Left lung (tissue), 10 donors: ENCODE data around the gene TIRAP. TPM values are rescaled to one million over a fixed set of nuclear protein-coding genes. Genes with fewer than 3 reads are reported as not detected.
A peak's percentile ranks its signal among the peaks of the same experiment; 100 is the strongest.

Source experiments
- ATAC-seq: fragments of 200-7000 bp; cut with Tn5 transposase; one replicate; pipeline ENCODE4 v1.9.1; 2020; ENCODE audit warnings: moderate library complexity
- DNase-seq, 4 donors: peaks; one replicate each; pipeline ENCODE4 v3.0.0-alpha.2; 2013 to 2020
- H3K27ac ChIP-seq, 2 donors: fragments of 200-600 bp; sonication (generic) in 1 of 2; one replicate each; pipeline versions ENCODE4 v1.5.0 to v1.8.0; 2020 to 2021
- H3K27me3 ChIP-seq, 2 donors: fragments of 200-600 bp; sonication (generic) in 1 of 2; one replicate each; pipeline versions ENCODE4 v1.5.0 to v1.8.0; 2020 to 2021
- H3K36me3 ChIP-seq, 2 donors: fragments of 200-600 bp; sonication (generic) in 1 of 2; one replicate each; pipeline versions ENCODE4 v1.5.0 to v1.8.0; 2020 to 2021
- H3K4me1 ChIP-seq, 2 donors: fragments of 200-600 bp; one replicate each; pipeline ENCODE4 v1.8.0; 2021
- H3K4me3 ChIP-seq, 2 donors: fragments of 200-600 bp; sonication (generic) in 1 of 2; one replicate each; pipeline versions ENCODE4 v1.5.0 to v1.8.0; 2020 to 2021; ENCODE audit warnings: mild to moderate bottlenecking in 1 of 2
- H3K9me3 ChIP-seq, 2 donors: fragments of 200-600 bp; sonication (generic) in 1 of 2; one replicate each; pipeline versions ENCODE4 v1.5.0 to v1.8.0; 2020 to 2021
- CTCF ChIP-seq, 2 donors: fragments of 200-600 bp; sonication (generic) in 1 of 2; IDR thresholded peaks; one replicate each; pipeline versions ENCODE4 v1.5.0 to v1.8.0; 2021; ENCODE audit warnings: antibody characterized with exemption in 2 of 2
- intact Hi-C, 2 donors: fragments of 100-400 bp; cut with DNase I; formaldehyde crosslinking; loops; one replicate each; pipeline versions ENCODE4 v1.11.2 to v1.14.2; 2022
- polyA plus RNA-seq, 6 donors: library from polyadenylated mRNA; unstranded; fragments of 120-200 nt; gene quantifications; one replicate each; pipeline ENCODE4 v1.2.1, GENCODE V29; 2013; ENCODE audit not compliant: insufficient read length in 6 of 6
- total RNA-seq, 2 donors: library from RNA; stranded (reverse); fragmentation: NEBNext Ultra II Directional; extraction: Animal tissue kit (Norgen Biotek cat#: 25700); gene quantifications; one replicate each; pipeline ENCODE4 v1.2.1, GENCODE V29; 2021
- donor health status: DM: no; HTN: yes; CAD: no.
- donor health status: DM: no; HTN: no; CAD: no.

The TIRAP gene
- total and polyA plus RNA-seq, 8 donors = 8.5 to 21.0 (median 19.2) TPM

GRCh38 chr11:126317756-126318573, 35.1 kb downstream of the TIRAP start:
- intact Hi-C loops = loop anchor here in 1 of 2 donors (10.0 kb wide), 1 partner anchor 117 kb away; no protein-coding TSS in a partner anchor
- peak overlapping the region; percentile 79 to 84 for H3K27ac ChIP-seq
- no peaks in the 10 kb centered on the region for H3K36me3 ChIP-seq
- peaks cover 19 to 52% of the 10 kb centered on the region in 2 donors for H3K4me1 ChIP-seq
- no peak overlapping the region for H3K4me3 ChIP-seq
- no peaks in the 10 kb centered on the region for H3K9me3 ChIP-seq
- ATAC-seq (peak; percentile 82), DNase-seq (peak in 3 of 4 donors; percentile 69 to 75 (median 70))
- TF ChIP-seq CTCF (IDR thresholded peaks at IDR 0.05) = no peak
- H3K27me3 ChIP-seq = no peaks in the 10 kb centered on the region

- H3K4me1 ChIP-seq = peaks cover 19 to 47% of the 10 kb centered on the region in 2 donors
- intact Hi-C loops = loop anchor here in 1 of 2 donors (10.0 kb wide), 1 partner anchor 116 kb away; no protein-coding TSS in a partner anchor
- TF ChIP-seq CTCF (IDR thresholded peaks at IDR 0.05) = no peak
- ATAC-seq (peak; percentile 83), DNase-seq (peak in 3 of 4 donors; percentile 59 to 84 (median 59))
- H3K27me3 ChIP-seq = no peaks in the 10 kb centered on the region
- H3K27ac ChIP-seq = peak overlapping the region; percentile 79 to 84
- no peaks in the 10 kb centered on the region for H3K9me3 ChIP-seq
- H3K36me3 ChIP-seq = no peaks in the 10 kb centered on the region
- H3K4me3 ChIP-seq = no peak overlapping the region
Measured at GRCh38 chr11:126318574-126319373, 35.9 kb downstream of the TIRAP start.

- ATAC-seq = no peak
- Histone ChIP-seq H3K27me3 (no peaks in the 10 kb centered on the region), H3K4me1 (peaks cover 19 to 44% of the 10 kb centered on the region in 2 donors), H3K9me3 (no peaks in the 10 kb centered on the region), H3K4me3 (no peak overlapping the region), H3K36me3 (no peaks in the 10 kb centered on the region), H3K27ac (peak overlapping the region; percentile 79 to 84)
- no peak for TF ChIP-seq CTCF (IDR thresholded peaks at IDR 0.05)
- no peak for DNase-seq
- intact Hi-C loops = loop anchor here in 1 of 2 donors (10.0 kb wide), 1 partner anchor 115 kb away; no protein-coding TSS in a partner anchor
Measured at GRCh38 chr11:126319374-126319740, 36.5 kb downstream of the TIRAP start.

GRCh38 chr11:126322996-126323395, 40.1 kb downstream of the TIRAP start:
- Histone ChIP-seq H3K4me1 (peaks cover 14 to 22% of the 10 kb centered on the region in 2 donors), H3K27me3 (no peaks in the 10 kb centered on the region), H3K4me3 (no peak overlapping the region), H3K36me3 (no peaks in the 10 kb centered on the region), H3K27ac (no peak overlapping the region), H3K9me3 (no peaks in the 10 kb centered on the region)
- no peak for TF ChIP-seq CTCF (IDR thresholded peaks at IDR 0.05)
- no peak for DNase-seq
- ATAC-seq = no peak
- intact Hi-C loops = no loop called here
